H1 (cell line): ENCODE data around the gene STX2. TPM values are rescaled to one million over a fixed set of nuclear protein-coding genes. Genes with fewer than 3 reads are reported as not detected.

Experiments
- CTCF ChIA-PET: fragments of 300-600 bp; sonication (Branson Sonifier 250); formaldehyde crosslinking; loops from one replicate; lab custom pipeline; 2021; ENCODE audit not compliant: partially characterized antibody; lab: Charles Lee
- POLR2A ChIA-PET: fragments of 300-600 bp; sonication (Branson Sonifier 250); formaldehyde crosslinking; loops from one replicate; lab custom pipeline; 2021; ENCODE audit warnings: inconsistent platforms; ENCODE audit not compliant: partially characterized antibody; lab: Charles Lee
- DNase-seq, 2 experiments: peaks; one replicate each; pipeline versions ENCODE4 v3.0.0 to v3.0.0-alpha.2; 2010 to 2022; ENCODE audit warnings: low spot score in 2 of 2, low read depth in 1 of 2, mixed read lengths in 1 of 2
- FAIRE-seq: peaks from 2 replicates; lab custom pipeline; 2011; peaks lifted over from hg19 to GRCh38; lab: Jason Lieb, UNC
- H2AFZ ChIP-seq: 2 replicates; pipeline ENCODE4 v1.8.1; 2012; ENCODE audit warnings: low read length, inconsistent platforms
- H2AK5ac ChIP-seq: 2 replicates; pipeline ENCODE4 v1.6.1; 2013; ENCODE audit warnings: low read depth, low read length
- H2BK120ac ChIP-seq: replicated peaks from 2 replicates; pipeline ENCODE3; 2013; ENCODE audit warnings: low read depth, low read length, inconsistent platforms
- H2BK12ac ChIP-seq: 2 replicates; pipeline ENCODE4 v1.6.1; 2013; ENCODE audit warnings: low read depth, low read length
- H2BK15ac ChIP-seq: 2 replicates; pipeline ENCODE4 v1.6.1; 2013; ENCODE audit warnings: low read length
- H2BK20ac ChIP-seq: 2 replicates; pipeline ENCODE4 v1.6.1; 2013; ENCODE audit warnings: low read length
- H2BK5ac ChIP-seq: 2 replicates; pipeline ENCODE4 v1.6.1; 2013; ENCODE audit warnings: low read depth, low read length
- H3K14ac ChIP-seq: 2 replicates; pipeline ENCODE4 v1.6.1; 2013; ENCODE audit warnings: inconsistent platforms; ENCODE audit not compliant: insufficient read length
- H3K18ac ChIP-seq: 2 replicates; pipeline ENCODE4 v1.6.1; 2013; ENCODE audit warnings: low read length; ENCODE audit errors: extremely low read depth
- H3K23ac ChIP-seq: 2 replicates; pipeline ENCODE4 v1.6.1; 2013; ENCODE audit warnings: inconsistent platforms; ENCODE audit not compliant: insufficient read length
- H3K23me2 ChIP-seq: 2 replicates; pipeline ENCODE4 v1.6.1; 2013; ENCODE audit warnings: low read depth, low read length
- H3K27ac ChIP-seq: 2 replicates; pipeline ENCODE4 v1.6.1; 2011; ENCODE audit warnings: low read depth, low read length, inconsistent platforms
- H3K27me3 ChIP-seq, 4 experiments: replicated peaks in 1 of 4; 1 replicate in 1 of 4; 2 replicates in 3 of 4; pipeline versions ENCODE4 v1.6.1 to v1.8.1; 2011 to 2013; ENCODE audit warnings: low read length in 3 of 4, mild to moderate bottlenecking in 3 of 4, inconsistent platforms in 2 of 4, mixed read lengths in 2 of 4, moderate library complexity in 1 of 4; ENCODE audit not compliant: control insufficient read depth in 3 of 4, insufficient read depth in 3 of 4; ENCODE audit errors: extremely low read depth in 1 of 4
- H3K36me3 ChIP-seq, 4 experiments: 2 replicates each; pipeline versions ENCODE4 v1.6.1 to v1.8.1; 2011 to 2013; ENCODE audit warnings: mild to moderate bottlenecking in 4 of 4, low read length in 3 of 4, moderate library complexity in 2 of 4, control low read depth in 1 of 4, inconsistent platforms in 1 of 4; ENCODE audit not compliant: insufficient read depth in 4 of 4, control insufficient read depth in 2 of 4
- H3K4ac ChIP-seq: replicated peaks from 2 replicates; pipeline ENCODE3; 2013; ENCODE audit warnings: low read length, low read depth, mixed read lengths, inconsistent platforms; ENCODE audit not compliant: insufficient read length
- H3K4me1 ChIP-seq, 4 experiments: replicated peaks in 1 of 4; 1 replicate in 1 of 4; 2 replicates in 3 of 4; pipeline versions ENCODE4 v1.6.1 to v1.8.1; 2011 to 2013; ENCODE audit warnings: low read length in 3 of 4, inconsistent platforms in 2 of 4, mixed read lengths in 1 of 4; ENCODE audit not compliant: insufficient read depth in 4 of 4, control insufficient read depth in 3 of 4
- H3K4me2 ChIP-seq, 2 experiments: 2 replicates each; pipeline versions ENCODE4 v1.6.1 to v1.8.1; 2011 to 2013; ENCODE audit warnings: low read depth in 2 of 2, low read length in 2 of 2, control low read depth in 1 of 2, inconsistent platforms in 1 of 2, mild to moderate bottlenecking in 1 of 2; ENCODE audit not compliant: insufficient read depth in 1 of 2
- H3K4me3 ChIP-seq, 4 experiments: fragments of 200-600, 300-600 bp in 1 of 4; sonication (generic), shearing (Covaris generic), sonication (Bioruptor Twin) in 1 of 4; 2 replicates each; pipeline versions ENCODE4 v1.5.1 to v1.8.1; 2011 to 2016; ENCODE audit warnings: low read length in 4 of 4, low read depth in 3 of 4, control low read depth in 2 of 4, inconsistent platforms in 2 of 4, mild to moderate bottlenecking in 2 of 4, mixed read lengths in 1 of 4, moderate library complexity in 1 of 4; ENCODE audit not compliant: insufficient read depth in 2 of 4; ENCODE audit errors: extremely low read depth in 1 of 4
- H3K56ac ChIP-seq: replicated peaks from 2 replicates; pipeline ENCODE3; 2013; ENCODE audit warnings: low read depth, mild to moderate bottlenecking, mixed read lengths, low read length, inconsistent platforms; ENCODE audit not compliant: insufficient read length
- H3K79me1 ChIP-seq: 2 replicates; pipeline ENCODE4 v1.6.1; 2013; ENCODE audit warnings: low read depth, low read length, control low read depth
- H3K79me2 ChIP-seq, 2 experiments: 2 replicates each; pipeline versions ENCODE4 v1.6.1 to v1.8.1; 2012 to 2013; ENCODE audit warnings: low read length in 2 of 2, mild to moderate bottlenecking in 2 of 2, inconsistent platforms in 1 of 2; ENCODE audit not compliant: insufficient read depth in 2 of 2, control insufficient read depth in 1 of 2
- H3K9ac ChIP-seq, 4 experiments: replicated peaks in 1 of 4; 1 replicate in 1 of 4; 2 replicates in 3 of 4; pipeline versions ENCODE4 v1.6.1 to v1.8.1; 2011 to 2013; ENCODE audit warnings: low read depth in 3 of 4, low read length in 3 of 4, control low read depth in 2 of 4, mild to moderate bottlenecking in 2 of 4, moderate library complexity in 2 of 4, inconsistent platforms in 1 of 4; ENCODE audit errors: extremely low read depth in 1 of 4
- H3K9me3 ChIP-seq, 2 experiments: 2 replicates each; pipeline versions ENCODE4 v1.6.1 to v1.8.1; 2012 to 2013; ENCODE audit warnings: mild to moderate bottlenecking in 2 of 2, moderate library complexity in 2 of 2, control low read depth in 1 of 2, inconsistent platforms in 1 of 2, low read depth in 1 of 2, low read length in 1 of 2, mixed read lengths in 1 of 2; ENCODE audit not compliant: insufficient read depth in 2 of 2
- H4K20me1 ChIP-seq, 2 experiments: replicated peaks in 1 of 2; 2 replicates each; pipeline versions ENCODE3 to v1.8.1; 2011 to 2013; ENCODE audit warnings: inconsistent platforms in 2 of 2, low read length in 2 of 2, mild to moderate bottlenecking in 1 of 2; ENCODE audit not compliant: insufficient read depth in 2 of 2, control insufficient read depth in 1 of 2
- H4K5ac ChIP-seq: 2 replicates; pipeline ENCODE4 v1.6.1; 2013; ENCODE audit warnings: low read length, low read depth, mixed read lengths, inconsistent platforms; ENCODE audit not compliant: insufficient read length
- H4K8ac ChIP-seq: 2 replicates; pipeline ENCODE4 v1.8.0; 2013; ENCODE audit warnings: mild to moderate bottlenecking, moderate library complexity, low read length, inconsistent platforms; ENCODE audit not compliant: insufficient read depth; ENCODE audit errors: extremely low read depth
- H4K91ac ChIP-seq: replicated peaks from 2 replicates; pipeline ENCODE3; 2013; ENCODE audit warnings: low read length, mixed read lengths, inconsistent platforms; ENCODE audit not compliant: insufficient read length
- E2F6 ChIP-seq: IDR thresholded peaks from 2 replicates; pipeline ENCODE4 v1.6.1; 2012; ENCODE audit warnings: inconsistent platforms
- KDM4A ChIP-seq: IDR thresholded peaks from one replicate; pipeline ENCODE4 v1.7.1; 2012; ENCODE audit warnings: low read depth, mild to moderate bottlenecking, moderate library complexity, low read length, inconsistent platforms; ENCODE audit not compliant: severe bottlenecking
- SIRT6 ChIP-seq: IDR thresholded peaks from one replicate; pipeline ENCODE4 v1.7.1; 2012; ENCODE audit warnings: low read length, inconsistent platforms
- WGBS, 2 experiments: shearing (Covaris generic) in 1 of 2; methylation state at CpG; one replicate each; pipeline versions ENCODE4 v1.1.6 to v1.1.7; 2013 to 2015; ENCODE audit warnings: low lambda C conversion rate in 2 of 2, mixed read lengths in 2 of 2, inconsistent platforms in 1 of 2, low coverage in 1 of 2, missing lambda C conversion rate in 1 of 2; ENCODE audit not compliant: insufficient replicate concordance in 2 of 2, insufficient coverage in 1 of 2, insufficient read length in 1 of 2; ENCODE audit errors: extremely low coverage in 1 of 2, missing lambda C conversion rate in 1 of 2; 5-methylcytosine and 5-hydroxymethylcytosine counted together
- polyA plus RNA-seq, 7 experiments: library from polyadenylated mRNA; depleted of rRNA in 3 of 7; stranded (reverse) in 5 of 7; unstranded in 2 of 7; fragments of >200 nt in 5 of 7; fragments of 200-250 nt in 2 of 7; gene quantifications; 1 replicate in 5 of 7; 2 replicates in 1 of 7; 4 replicates in 1 of 7; pipeline versions ENCODE4 v1.2.1 to v1.2.3, GENCODE V29; 2011 to 2013; ENCODE audit warnings: missing spikeins in 2 of 7, mixed read lengths in 2 of 7
- total RNA-seq: library from RNA; stranded (reverse); fragmentation: NEBNext Ultra II Directional; extraction: Animal tissue kit (Norgen Biotek cat#: 25700); gene quantifications from 2 replicates; pipeline ENCODE4 v1.2.1, GENCODE V29; 2021
- TF ChIP-seq, protein P1 (sequence below), 3 experiments: IDR thresholded peaks; 1 replicate in 2 of 3; 2 replicates in 1 of 3; pipeline versions ENCODE4 v1.5.1 to v1.6.1; 2011; ENCODE audit warnings: low read length in 3 of 3, mild to moderate bottlenecking in 3 of 3, inconsistent platforms in 2 of 3, low read depth in 1 of 3, moderate library complexity in 1 of 3; ENCODE audit not compliant: insufficient read depth in 1 of 3; ENCODE audit errors: control extremely low read depth in 1 of 3

Gene STX2
- total and polyA plus RNA-seq, 2 of the 8 experiments (the other 6 are each of a cell fraction or from before 2014, with no cell fraction given), result 20.0 to 26.3 TPM

DNA sequence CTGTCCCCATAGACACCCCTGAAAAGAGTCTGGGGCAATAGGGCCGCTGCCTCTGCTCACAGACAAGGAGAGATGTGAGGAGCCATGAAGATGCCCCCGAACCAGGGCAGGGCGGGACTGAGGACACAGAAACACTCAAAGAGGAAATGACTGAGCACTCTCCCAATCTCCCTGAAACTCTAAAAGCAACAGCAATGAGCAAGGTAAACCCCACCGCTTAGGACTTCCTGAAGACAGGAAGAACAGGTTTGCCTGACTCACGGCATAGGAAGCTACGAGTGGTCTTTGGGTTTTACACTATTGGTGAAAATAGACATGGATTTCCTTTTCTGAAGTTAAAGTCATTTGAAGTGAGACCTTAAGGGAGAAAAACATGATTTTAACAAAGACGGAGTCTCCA is 32.5 kb downstream of the STX2 start:
- H4K20me1 ChIP-seq, result peaks cover 0 to 5% of the 10 kb centered on the region in 2 experiments
- H2BK15ac ChIP-seq, result no peak overlapping the region
- H4K8ac ChIP-seq, result no peak overlapping the region
- no peak overlapping the region for H3K4ac ChIP-seq
- no peaks in the 10 kb centered on the region for H3K27me3 ChIP-seq
- no peak overlapping the region for H3K56ac ChIP-seq
- FAIRE-seq (no peak), DNase-seq (no peak)
- no peak overlapping the region for H3K27ac ChIP-seq
- WGBS, 2 experiments, result 91% methylated on average over 7 of the region's 7 CpGs; no CpG with 5 or more reads in 1 of the 2 experiments
- H2BK5ac ChIP-seq, result no peak overlapping the region
- H3K4me1 ChIP-seq, result no peaks in the 10 kb centered on the region
- no peak overlapping the region for H3K4me3 ChIP-seq
- TF ChIP-seq KDM4A (no peak), SIRT6 (no peak), E2F6 (no peak)
- TF ChIP-seq, protein P1, sequence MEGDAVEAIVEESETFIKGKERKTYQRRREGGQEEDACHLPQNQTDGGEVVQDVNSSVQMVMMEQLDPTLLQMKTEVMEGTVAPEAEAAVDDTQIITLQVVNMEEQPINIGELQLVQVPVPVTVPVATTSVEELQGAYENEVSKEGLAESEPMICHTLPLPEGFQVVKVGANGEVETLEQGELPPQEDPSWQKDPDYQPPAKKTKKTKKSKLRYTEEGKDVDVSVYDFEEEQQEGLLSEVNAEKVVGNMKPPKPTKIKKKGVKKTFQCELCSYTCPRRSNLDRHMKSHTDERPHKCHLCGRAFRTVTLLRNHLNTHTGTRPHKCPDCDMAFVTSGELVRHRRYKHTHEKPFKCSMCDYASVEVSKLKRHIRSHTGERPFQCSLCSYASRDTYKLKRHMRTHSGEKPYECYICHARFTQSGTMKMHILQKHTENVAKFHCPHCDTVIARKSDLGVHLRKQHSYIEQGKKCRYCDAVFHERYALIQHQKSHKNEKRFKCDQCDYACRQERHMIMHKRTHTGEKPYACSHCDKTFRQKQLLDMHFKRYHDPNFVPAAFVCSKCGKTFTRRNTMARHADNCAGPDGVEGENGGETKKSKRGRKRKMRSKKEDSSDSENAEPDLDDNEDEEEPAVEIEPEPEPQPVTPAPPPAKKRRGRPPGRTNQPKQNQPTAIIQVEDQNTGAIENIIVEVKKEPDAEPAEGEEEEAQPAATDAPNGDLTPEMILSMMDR (IDR thresholded peaks at IDR 0.05; ENCODE audit: control extremely low read depth in 1 of 3, insufficient read depth in 1 of 3, low read depth in 1 of 3, low read length in 3 of 3), result no peak
- H4K5ac ChIP-seq, result no peak overlapping the region
- peaks cover 0 to 23% (median 4%) of the 10 kb centered on the region in 4 experiments; a peak in 6 of 8 replicates for H3K36me3 ChIP-seq
- H2BK120ac ChIP-seq, result no peak overlapping the region
- H2AK5ac ChIP-seq, result no peak overlapping the region
- H3K79me2 ChIP-seq, result no peaks in the 10 kb centered on the region
- no peak overlapping the region for H3K14ac ChIP-seq
- no peak overlapping the region for H3K18ac ChIP-seq
- H4K91ac ChIP-seq, result no peak overlapping the region
- H3K23ac ChIP-seq, result no peak overlapping the region
- ChIA-PET POLR2A (no interaction called here), CTCF (interaction anchor here (1.1 kb wide), 1 partner anchor 44 kb away, joined by 3 read pairs; no protein-coding TSS in a partner anchor)
- H2BK20ac ChIP-seq, result no peak overlapping the region
- no peak overlapping the region for H2AFZ ChIP-seq
- H2BK12ac ChIP-seq, result no peak overlapping the region
- no peak overlapping the region for H3K9ac ChIP-seq
- no peaks in the 10 kb centered on the region for H3K9me3 ChIP-seq
- peaks cover 1% of the 10 kb centered on the region; the same call in 1 of the 2 replicates for H3K23me2 ChIP-seq
- H3K79me1 ChIP-seq, result no peaks in the 10 kb centered on the region; the same call in 1 of the 2 replicates
- H3K4me2 ChIP-seq, result no peak overlapping the region
